Thoracic aorta endothelial cell (primary cell): ENCODE measurements around the gene RAPGEF4. TPM values are rescaled to one million over a fixed set of nuclear protein-coding genes. Genes with fewer than 3 reads are reported as not detected.

ENCODE experiments used
- small RNA-seq: library from RNA; depleted of rRNA; stranded (forward); fragments of <200 nt; gene quantifications from one replicate; pipeline ENCODE3, GENCODE V24; 2012
- total RNA-seq: library from RNA; depleted of rRNA; stranded (reverse); fragments of >200 nt; gene quantifications from 2 replicates; pipeline ENCODE4 v1.2.3, GENCODE V29; 2012

Gene RAPGEF4
- total RNA-seq = 4.5 and 11.6 TPM in 2 replicates

GRCh38 chr2:172735582-172736423, at the start of gene RAPGEF4:
TSS of gene RAPGEF4 (plus strand) at chr2:172735845. CDS start at chr2:172735984, 139 bp downstream.

DNA sequence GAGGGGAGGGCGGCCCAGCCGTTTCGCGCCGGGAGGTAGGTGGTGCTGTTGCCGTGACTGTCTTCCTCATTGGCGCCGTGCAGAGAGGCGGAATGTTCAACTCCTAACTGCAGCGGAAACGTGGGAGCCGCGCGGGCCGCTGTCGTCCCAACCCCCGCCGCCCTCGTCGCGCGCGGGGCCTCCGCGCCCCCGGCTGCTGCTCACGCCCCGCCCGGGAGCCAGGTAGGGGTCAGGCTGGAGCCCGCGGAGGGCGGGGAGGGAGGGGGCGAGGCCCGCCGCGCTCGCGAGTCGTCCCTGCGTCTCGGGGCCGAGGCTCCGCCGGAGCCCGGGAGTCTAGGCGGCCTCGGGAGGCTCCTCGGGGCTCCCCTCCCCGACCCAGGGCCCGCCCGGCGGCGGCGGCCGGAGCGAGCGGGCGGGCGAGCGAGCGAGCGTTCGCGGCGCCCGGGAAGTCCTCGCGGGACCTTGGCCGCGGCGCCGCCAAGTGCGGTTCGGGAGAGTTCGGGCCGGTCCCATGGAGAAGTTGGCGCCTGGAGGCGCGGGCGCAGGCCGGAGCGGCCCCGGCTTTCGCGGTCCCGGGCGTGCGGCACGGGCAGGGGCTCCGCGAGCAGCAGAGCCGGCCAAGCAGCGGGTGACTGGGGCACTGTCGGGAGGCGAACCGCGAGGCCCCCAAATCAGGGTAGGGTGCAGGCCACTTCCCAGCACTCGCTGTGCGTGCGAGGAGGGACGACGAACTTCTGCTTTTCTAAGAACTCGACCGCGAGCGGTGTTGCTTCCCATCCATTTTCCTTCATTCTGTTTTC, 340.3 kb downstream of the RAPGEF4 start, which contains the start of gene MAP3K20:
Gene MAP3K20, plus strand, starts transcription at position 66 of the 800 bp plus-strand sequence. CDS start 15,186 bp downstream, outside the sequence.

Small RNA genes within 50 kb of the gene (small RNA-seq; reads per million reads assigned to genes)
- not detected for gene RF01210

Other genes starting within 250 kb of the RAPGEF4 start
- gene PDK1, start 179.8 kb upstream of the RAPGEF4 start, total RNA-seq = 18.5 and 19.9 TPM in 2 replicates